Measurements from ENCODE around the gene IKZF1. TPM values are rescaled to one million over a fixed set of nuclear protein-coding genes. Genes with fewer than 3 reads are reported as not detected.

Gene IKZF1
- polyA plus RNA-seq, 1 donor: 4.5 TPM

DNA sequence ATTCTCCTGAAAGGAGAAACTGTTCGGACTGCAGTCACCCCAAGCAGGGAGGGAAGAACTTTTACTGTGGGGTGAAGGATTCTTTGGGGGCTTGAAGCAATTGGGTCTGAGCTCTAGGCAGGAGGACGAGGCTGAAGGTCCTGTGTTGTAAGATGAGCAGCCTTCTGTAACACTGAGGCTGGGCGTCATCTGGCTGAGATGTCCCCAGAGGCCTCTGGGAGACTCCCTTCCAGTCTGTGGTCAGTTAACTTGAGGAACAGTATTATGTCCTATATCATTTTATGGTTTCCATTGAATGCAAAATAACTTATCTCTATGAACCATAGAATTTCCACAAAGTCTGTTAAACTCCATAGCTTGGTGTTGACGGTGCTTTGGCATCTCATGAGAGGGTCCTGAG lies 119.3 kb downstream of the IKZF1 start:
- Histone ChIP-seq H3K36me3 (ENCODE audit: control insufficient read depth, insufficient read depth, low read length) (no peaks in the 10 kb centered on the region), H3K4me3 (ENCODE audit: low read length) (no peak overlapping the region), H3K9me3 (ENCODE audit: control insufficient read depth, low read depth, low read length) (no peaks in the 10 kb centered on the region), H3K4me1 (ENCODE audit: control insufficient read depth, insufficient read depth, low read length) (peaks cover 12% of the 10 kb centered on the region), H3K27me3 (ENCODE audit: control insufficient read depth, insufficient read depth, low read length) (no peaks in the 10 kb centered on the region), H3K27ac (ENCODE audit: low read length) (no peak overlapping the region)
- no peak for DNase-seq
- no CpG with 5 or more reads among the region's 4 CpGs for WGBS (ENCODE audit: insufficient coverage, low lambda C conversion rate)

DNA sequence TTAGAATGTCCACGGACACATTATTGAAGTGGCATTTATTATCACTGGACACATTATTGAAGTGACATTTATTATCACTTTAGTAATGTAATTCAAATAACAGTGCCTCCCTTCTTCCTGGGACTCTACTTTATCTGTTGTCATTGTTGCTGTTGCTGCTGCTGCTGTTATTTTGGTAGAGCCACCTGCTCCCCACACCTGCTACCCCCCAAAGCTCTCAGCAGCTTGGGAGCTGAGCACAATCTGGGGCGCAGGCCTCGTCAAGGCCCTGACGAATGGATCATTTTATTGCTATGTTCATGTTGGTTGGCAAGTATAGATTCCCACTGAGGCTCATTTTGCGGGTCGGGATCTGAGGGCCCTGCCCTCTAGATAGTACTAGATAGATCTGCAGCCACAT lies 120.8 kb downstream of the IKZF1 start:
- no peaks in the 10 kb centered on the region for H3K36me3 ChIP-seq (ENCODE audit: control insufficient read depth, insufficient read depth, low read length)
- no peak overlapping the region for H3K27ac ChIP-seq (ENCODE audit: low read length)
- WGBS (ENCODE audit: insufficient coverage, low lambda C conversion rate): no CpG with 5 or more reads among the region's 6 CpGs
- no peak overlapping the region for H3K4me3 ChIP-seq (ENCODE audit: low read length)
- no peak for DNase-seq
- no peaks in the 10 kb centered on the region for H3K9me3 ChIP-seq (ENCODE audit: control insufficient read depth, low read depth, low read length)
- H3K4me1 ChIP-seq (ENCODE audit: control insufficient read depth, insufficient read depth, low read length): peaks cover 12% of the 10 kb centered on the region
- H3K27me3 ChIP-seq (ENCODE audit: control insufficient read depth, insufficient read depth, low read length): no peaks in the 10 kb centered on the region

GRCh38 chr7:50426280-50427045 lies 121.9 kb downstream of the IKZF1 start:
- no peaks in the 10 kb centered on the region for H3K36me3 ChIP-seq (ENCODE audit: control insufficient read depth, insufficient read depth, low read length)
- H3K27ac ChIP-seq (ENCODE audit: low read length): peak overlapping the region; percentile 84
- peaks cover 12% of the 10 kb centered on the region for H3K4me1 ChIP-seq (ENCODE audit: control insufficient read depth, insufficient read depth, low read length)
- no peak overlapping the region for H3K4me3 ChIP-seq (ENCODE audit: low read length)
- no peaks in the 10 kb centered on the region for H3K9me3 ChIP-seq (ENCODE audit: control insufficient read depth, low read depth, low read length)
- DNase-seq: peak; percentile 82 to 90
- H3K27me3 ChIP-seq (ENCODE audit: control insufficient read depth, insufficient read depth, low read length): no peaks in the 10 kb centered on the region
- no CpG with 5 or more reads among the region's 5 CpGs for WGBS (ENCODE audit: insufficient coverage, low lambda C conversion rate)

DNA sequence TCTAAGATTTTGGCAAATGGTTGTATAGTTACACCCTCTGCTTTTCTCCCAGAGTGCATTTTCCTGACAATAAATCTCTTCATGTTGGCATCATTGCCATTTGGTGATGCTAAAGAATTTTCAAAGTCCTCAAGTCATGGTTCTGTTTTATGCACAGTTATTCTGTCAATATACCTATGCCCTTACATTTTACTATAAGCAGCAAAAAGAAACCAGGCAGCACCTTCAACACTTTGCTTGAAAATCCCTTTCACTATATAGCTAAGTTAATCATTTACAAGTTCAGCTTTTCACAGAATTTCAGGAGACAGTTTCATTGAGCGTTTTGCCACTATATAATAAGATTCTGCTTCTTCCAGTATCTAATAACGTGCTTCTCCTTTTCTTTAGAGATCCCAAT lies 123.0 kb downstream of the IKZF1 start:
- H3K36me3 ChIP-seq (ENCODE audit: control insufficient read depth, insufficient read depth, low read length): no peaks in the 10 kb centered on the region
- no CpG with 5 or more reads among the region's 2 CpGs for WGBS (ENCODE audit: insufficient coverage, low lambda C conversion rate)
- H3K27ac ChIP-seq (ENCODE audit: low read length): peak overlapping the region; percentile 51
- H3K9me3 ChIP-seq (ENCODE audit: control insufficient read depth, low read depth, low read length): no peaks in the 10 kb centered on the region
- H3K27me3 ChIP-seq (ENCODE audit: control insufficient read depth, insufficient read depth, low read length): no peaks in the 10 kb centered on the region
- peaks cover 12% of the 10 kb centered on the region for H3K4me1 ChIP-seq (ENCODE audit: control insufficient read depth, insufficient read depth, low read length)
- no peak for DNase-seq
- no peak overlapping the region for H3K4me3 ChIP-seq (ENCODE audit: low read length)

DNA sequence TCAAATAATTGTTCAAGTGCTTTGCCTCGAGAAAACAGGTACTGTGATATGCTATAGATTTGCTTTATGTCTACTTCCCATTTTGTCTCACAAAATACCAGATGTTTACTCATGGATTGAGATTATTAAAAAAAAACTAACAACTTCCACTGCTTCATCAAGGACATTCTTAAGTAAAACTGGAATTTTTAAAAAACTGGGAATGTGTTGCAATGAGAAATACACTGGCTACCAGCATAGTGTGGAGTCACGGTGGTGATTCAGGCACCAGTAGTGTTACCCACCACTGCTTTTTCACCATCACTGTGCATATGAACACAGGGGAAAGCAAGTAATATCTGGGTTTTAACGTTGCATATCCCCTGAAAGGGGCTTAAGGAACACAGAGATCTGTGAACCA lies 124.4 kb downstream of the IKZF1 start:
- no peak for DNase-seq
- no peak overlapping the region for H3K27ac ChIP-seq (ENCODE audit: low read length)
- 100% methylated on average over 1 of the region's 3 CpGs for WGBS (ENCODE audit: insufficient coverage, low lambda C conversion rate)
- no peaks in the 10 kb centered on the region for H3K9me3 ChIP-seq (ENCODE audit: control insufficient read depth, low read depth, low read length)
- no peak overlapping the region for H3K4me3 ChIP-seq (ENCODE audit: low read length)
- H3K27me3 ChIP-seq (ENCODE audit: control insufficient read depth, insufficient read depth, low read length): no peaks in the 10 kb centered on the region
- H3K36me3 ChIP-seq (ENCODE audit: control insufficient read depth, insufficient read depth, low read length): no peaks in the 10 kb centered on the region
- H3K4me1 ChIP-seq (ENCODE audit: control insufficient read depth, insufficient read depth, low read length): peaks cover 12% of the 10 kb centered on the region

- H3K27ac ChIP-seq (ENCODE audit: low read length): no peak overlapping the region
- WGBS (ENCODE audit: insufficient coverage, low lambda C conversion rate): no CpG with 5 or more reads among the region's 2 CpGs
- no peaks in the 10 kb centered on the region for H3K36me3 ChIP-seq (ENCODE audit: control insufficient read depth, insufficient read depth, low read length)
- no peak for DNase-seq
- no peaks in the 10 kb centered on the region for H3K27me3 ChIP-seq (ENCODE audit: control insufficient read depth, insufficient read depth, low read length)
- H3K9me3 ChIP-seq (ENCODE audit: control insufficient read depth, low read depth, low read length): no peaks in the 10 kb centered on the region
- no peak overlapping the region for H3K4me3 ChIP-seq (ENCODE audit: low read length)
- peaks cover 10% of the 10 kb centered on the region for H3K4me1 ChIP-seq (ENCODE audit: control insufficient read depth, insufficient read depth, low read length)
Observed at GRCh38 chr7:50431316-50431715, 126.8 kb downstream of the IKZF1 start.

DNA sequence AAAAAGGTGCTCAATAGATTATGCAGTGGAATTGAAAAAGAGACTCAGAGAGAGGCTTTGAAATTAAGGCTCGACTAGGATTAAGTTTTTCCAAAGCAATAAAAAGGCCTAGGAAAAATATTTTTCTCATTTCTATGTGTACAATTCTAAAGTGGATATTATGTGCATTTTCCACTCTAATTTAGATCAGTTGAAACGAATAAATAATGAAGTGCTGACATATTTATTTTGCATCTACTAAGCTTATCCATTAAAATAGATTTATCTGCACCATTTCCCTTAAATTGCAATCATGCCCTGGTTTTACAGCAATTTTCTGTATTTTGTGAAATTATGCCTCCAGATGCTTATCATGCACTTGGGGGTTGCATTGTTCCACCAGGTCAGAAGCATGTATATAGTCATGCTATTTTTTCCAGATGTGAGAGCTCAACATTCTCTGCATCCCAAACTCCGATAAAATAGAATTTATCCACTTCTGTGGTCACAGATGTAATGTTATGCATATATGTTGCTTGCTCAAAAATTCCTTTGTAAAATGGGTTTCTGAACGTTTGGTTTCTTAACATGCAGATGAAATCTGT lies 127.3 kb downstream of the IKZF1 start:
- no peak for DNase-seq
- Histone ChIP-seq H3K27ac (ENCODE audit: low read length) (no peak overlapping the region), H3K4me1 (ENCODE audit: control insufficient read depth, insufficient read depth, low read length) (peaks cover 6% of the 10 kb centered on the region), H3K27me3 (ENCODE audit: control insufficient read depth, insufficient read depth, low read length) (no peaks in the 10 kb centered on the region), H3K36me3 (ENCODE audit: control insufficient read depth, insufficient read depth, low read length) (no peaks in the 10 kb centered on the region), H3K9me3 (ENCODE audit: control insufficient read depth, low read depth, low read length) (no peaks in the 10 kb centered on the region), H3K4me3 (ENCODE audit: low read length) (no peak overlapping the region)
- 89% methylated on average over 3 of the region's 4 CpGs for WGBS (ENCODE audit: insufficient coverage, low lambda C conversion rate)

DNA sequence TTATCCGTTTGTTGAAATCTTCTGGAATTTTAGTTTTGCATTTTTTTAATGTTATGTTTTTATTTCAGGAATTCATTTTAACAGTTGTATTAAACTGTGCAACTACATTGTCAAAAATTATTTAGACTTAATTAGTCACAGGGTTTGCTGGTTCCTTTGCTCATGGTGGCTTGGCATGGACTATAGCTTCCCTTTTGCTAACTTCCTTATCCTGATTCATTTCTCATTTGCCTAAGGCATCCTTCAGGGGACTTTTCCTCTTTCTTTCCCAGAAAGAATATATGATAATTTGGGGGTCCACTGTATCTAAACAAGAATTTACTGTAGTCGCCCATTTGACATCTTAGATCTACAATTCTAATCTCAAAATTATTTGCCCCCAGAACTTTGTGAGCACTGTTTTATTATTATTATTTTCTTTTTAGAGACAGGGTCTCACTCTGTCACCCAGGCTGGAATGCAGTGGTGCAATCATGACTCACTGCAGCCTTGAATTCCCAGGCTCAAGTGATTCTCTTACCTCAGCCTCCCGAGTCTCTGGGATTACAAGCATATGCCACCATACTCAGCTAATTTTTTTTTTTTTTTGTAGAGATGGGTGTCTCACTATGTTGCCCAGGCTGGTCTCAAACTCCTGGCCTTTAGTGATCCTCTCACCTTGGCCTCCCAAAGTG lies 131.8 kb downstream of the IKZF1 start:
- Histone ChIP-seq H3K36me3 (ENCODE audit: control insufficient read depth, insufficient read depth, low read length) (peaks cover 13% of the 10 kb centered on the region), H3K9me3 (ENCODE audit: control insufficient read depth, low read depth, low read length) (no peaks in the 10 kb centered on the region), H3K4me1 (ENCODE audit: control insufficient read depth, insufficient read depth, low read length) (no peaks in the 10 kb centered on the region), H3K27ac (ENCODE audit: low read length) (no peak overlapping the region), H3K4me3 (ENCODE audit: low read length) (no peak overlapping the region), H3K27me3 (ENCODE audit: control insufficient read depth, insufficient read depth, low read length) (no peaks in the 10 kb centered on the region)
- 86% methylated on average over 2 of the region's 3 CpGs for WGBS (ENCODE audit: insufficient coverage, low lambda C conversion rate)
- DNase-seq: no peak

GRCh38 chr7:50446542-50446960 lies 142.0 kb downstream of the IKZF1 start:
- no peak for DNase-seq
- H3K4me1 ChIP-seq (ENCODE audit: control insufficient read depth, insufficient read depth, low read length): peaks cover 9% of the 10 kb centered on the region
- WGBS (ENCODE audit: insufficient coverage, low lambda C conversion rate): no CpG with 5 or more reads among the region's 4 CpGs
- H3K36me3 ChIP-seq (ENCODE audit: control insufficient read depth, insufficient read depth, low read length): peaks cover 20% of the 10 kb centered on the region
- H3K27ac ChIP-seq (ENCODE audit: low read length): no peak overlapping the region
- peaks cover 3% of the 10 kb centered on the region for H3K9me3 ChIP-seq (ENCODE audit: control insufficient read depth, low read depth, low read length)
- H3K4me3 ChIP-seq (ENCODE audit: low read length): no peak overlapping the region
- no peaks in the 10 kb centered on the region for H3K27me3 ChIP-seq (ENCODE audit: control insufficient read depth, insufficient read depth, low read length)

DNA sequence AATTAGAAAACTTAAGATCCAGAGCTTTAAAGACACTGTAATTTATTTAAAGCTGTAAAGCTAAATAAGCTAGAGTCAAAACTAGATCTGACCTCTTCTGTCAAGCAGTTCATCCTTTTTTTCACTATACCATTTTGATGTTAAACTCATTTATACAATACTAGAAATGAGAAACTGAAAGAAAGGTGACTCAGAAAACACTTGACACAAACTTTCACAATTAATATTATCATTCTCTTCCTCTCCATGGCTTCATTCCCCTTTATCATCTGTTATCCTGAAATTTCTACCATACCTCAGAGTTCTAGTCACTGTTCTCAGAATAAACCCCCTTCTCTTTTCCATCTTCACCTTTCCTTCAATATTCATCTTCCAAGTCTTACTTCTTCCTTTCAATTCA lies 144.3 kb downstream of the IKZF1 start:
- H3K27ac ChIP-seq (ENCODE audit: low read length): no peak overlapping the region
- H3K36me3 ChIP-seq (ENCODE audit: control insufficient read depth, insufficient read depth, low read length): peaks cover 20% of the 10 kb centered on the region
- H3K9me3 ChIP-seq (ENCODE audit: control insufficient read depth, low read depth, low read length): peaks cover 3% of the 10 kb centered on the region
- no peak for DNase-seq
- H3K4me3 ChIP-seq (ENCODE audit: low read length): no peak overlapping the region
- peaks cover 9% of the 10 kb centered on the region for H3K4me1 ChIP-seq (ENCODE audit: control insufficient read depth, insufficient read depth, low read length)
- no peaks in the 10 kb centered on the region for H3K27me3 ChIP-seq (ENCODE audit: control insufficient read depth, insufficient read depth, low read length)

All from large intestine (tissue), 3 donors.